Keratinocyte (primary cell): Measurements from ENCODE around the gene MAPT. TPM values are rescaled to one million over a fixed set of nuclear protein-coding genes. Genes with fewer than 3 reads are reported as not detected.

Experiments
- DNase-seq: peaks from one replicate; pipeline ENCODE4 v3.0.0-alpha.2; 2011; ENCODE audit warnings: low read depth, missing footprints, low spot score
- FAIRE-seq: peaks from 2 replicates; lab custom pipeline; 2011; peaks lifted over from hg19 to GRCh38; lab: Jason Lieb, UNC
- H2AFZ ChIP-seq: 2 replicates; pipeline ENCODE4 v1.6.0; 2012; ENCODE audit warnings: low read length, control low read depth, inconsistent platforms; ENCODE audit not compliant: control insufficient read depth
- H3K27ac ChIP-seq: 2 replicates; pipeline ENCODE4 v1.5.1; 2011; ENCODE audit warnings: low read length; ENCODE audit not compliant: control insufficient read depth, insufficient read depth
- H3K27me3 ChIP-seq: 3 replicates; pipeline ENCODE4 v1.6.0; 2011; ENCODE audit warnings: low read length; ENCODE audit not compliant: control insufficient read depth, insufficient read depth; ENCODE audit errors: extremely low read depth
- H3K36me3 ChIP-seq, 2 experiments: 2 replicates in 1 of 2; 3 replicates in 1 of 2; pipeline ENCODE4 v1.5.1; 2011; ENCODE audit warnings: low read length in 2 of 2, mild to moderate bottlenecking in 1 of 2; ENCODE audit not compliant: control insufficient read depth in 2 of 2, insufficient read depth in 2 of 2; ENCODE audit errors: extremely low read depth in 1 of 2
- H3K4me1 ChIP-seq: 3 replicates; pipeline ENCODE4 v1.5.1; 2011; ENCODE audit warnings: low read length; ENCODE audit not compliant: control insufficient read depth, insufficient read depth; ENCODE audit errors: extremely low read depth
- H3K4me2 ChIP-seq: 3 replicates; pipeline ENCODE4 v1.6.0; 2011; ENCODE audit warnings: low read depth, low read length; ENCODE audit not compliant: control insufficient read depth, insufficient read depth; ENCODE audit errors: extremely low read depth
- H3K4me3 ChIP-seq, 3 experiments: fragments of 200-600 bp in 1 of 3; sonication (generic) in 1 of 3; 2 replicates in 2 of 3; 3 replicates in 1 of 3; pipeline ENCODE4 v1.5.1; 2011 to 2016; ENCODE audit warnings: low read length in 3 of 3, mild to moderate bottlenecking in 3 of 3, control low read depth in 2 of 3, inconsistent platforms in 1 of 3, low read depth in 1 of 3, mixed read lengths in 1 of 3, mixed run types in 1 of 3, moderate library complexity in 1 of 3; ENCODE audit not compliant: control insufficient read depth in 2 of 3, insufficient read depth in 2 of 3; ENCODE audit errors: extremely low read depth in 1 of 3
- H3K79me2 ChIP-seq: 2 replicates; pipeline ENCODE4 v1.6.0; 2012; ENCODE audit warnings: low read length; ENCODE audit not compliant: control insufficient read depth, insufficient read depth
- H3K9ac ChIP-seq: 3 replicates; pipeline ENCODE4 v1.6.0; 2011; ENCODE audit warnings: low read length; ENCODE audit not compliant: control insufficient read depth, insufficient read depth; ENCODE audit errors: extremely low read depth
- H3K9me1 ChIP-seq: 3 replicates; pipeline ENCODE4 v1.6.0; 2011; ENCODE audit warnings: low read length; ENCODE audit not compliant: control insufficient read depth, insufficient read depth; ENCODE audit errors: extremely low read depth
- H3K9me3 ChIP-seq: 2 replicates; pipeline ENCODE4 v1.5.1; 2012; ENCODE audit warnings: low read depth, low read length; ENCODE audit not compliant: control insufficient read depth
- H4K20me1 ChIP-seq: 3 replicates; pipeline ENCODE4 v1.6.0; 2011; ENCODE audit warnings: low read length; ENCODE audit not compliant: control insufficient read depth, insufficient read depth; ENCODE audit errors: extremely low read depth
- EZH2 ChIP-seq: IDR thresholded peaks from one replicate; pipeline ENCODE4 v1.6.1; 2012; ENCODE audit warnings: inconsistent platforms, mild to moderate bottlenecking, low read length, moderate library complexity
- dilution Hi-C: fragments of 300-500 bp; cut with MboI; formaldehyde crosslinking; loops from one replicate; pipeline ENCODE4 v1.7.0; 2020; ENCODE audit warnings: low sequenced_read_pairs; ENCODE audit not compliant: extremely low pct_ligation_motif_present
- polyA plus RNA-seq, 5 experiments: library from polyadenylated mRNA; depleted of rRNA in 3 of 5; stranded (reverse) in 3 of 5; stranded (forward) in 1 of 5; unstranded in 1 of 5; fragments of >200 nt; gene quantifications; 1 replicate in 1 of 5; 2 replicates in 3 of 5; 3 replicates in 1 of 5; pipeline versions ENCODE4 v1.2.1 to v1.2.3, GENCODE V29; 2011 to 2012; ENCODE audit warnings: missing spikeins in 2 of 5, low read depth in 1 of 5, low replicate concordance in 1 of 5
- TF ChIP-seq, protein P1 (sequence below), 3 experiments: IDR thresholded peaks in 1 of 3; conservative IDR thresholded peaks in 1 of 3; optimal IDR thresholded peaks in 1 of 3; 2 replicates in 2 of 3; 3 replicates in 1 of 3; pipeline versions ENCODE3 to v1.5.1; 2011; ENCODE audit warnings: low read length in 3 of 3, mild to moderate bottlenecking in 3 of 3, moderate library complexity in 2 of 3, control low read depth in 1 of 3, inconsistent platforms in 1 of 3; ENCODE audit not compliant: insufficient read depth in 2 of 3; ENCODE audit errors: extremely low read depth in 1 of 3

The MAPT gene
- polyA plus RNA-seq, 1 donor (not counting 4 experiments of a cell fraction or from before 2014, with no cell fraction given), result 0.08 TPM

DNA sequence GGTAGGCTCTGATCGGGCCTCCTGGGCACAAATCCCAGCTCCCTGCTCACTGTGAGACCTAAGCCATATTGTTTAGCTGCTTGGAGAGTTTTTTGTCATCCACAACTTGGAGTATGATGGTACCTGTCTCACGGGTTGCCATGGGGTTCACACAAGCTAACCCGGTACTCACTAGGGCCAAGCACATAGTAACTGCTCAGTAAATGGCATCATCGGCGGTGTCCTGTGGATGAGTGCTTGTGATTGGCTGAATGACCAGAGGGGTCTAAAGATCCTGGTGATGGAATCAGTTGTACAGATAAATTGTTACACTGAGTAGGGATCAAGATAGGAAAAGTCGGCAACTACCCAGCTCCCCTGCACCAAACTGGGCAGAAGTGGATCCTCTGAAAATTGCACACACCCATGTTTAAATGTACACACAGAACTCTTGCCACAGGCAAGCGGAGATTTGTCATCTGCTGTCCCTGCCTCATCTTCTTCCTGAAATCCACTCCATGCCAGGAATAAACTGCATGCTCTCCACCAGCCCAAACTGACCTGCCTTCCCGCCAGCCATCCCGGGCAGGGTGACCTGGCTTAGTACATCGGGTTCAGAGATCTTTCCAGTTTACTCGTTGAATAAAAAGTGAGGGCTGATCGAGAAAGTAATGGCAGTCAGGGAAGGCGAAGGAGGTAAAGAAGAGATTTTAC is 6.5 kb downstream of the MAPT start:
- Histone ChIP-seq H3K27ac (no peak overlapping the region), H3K4me1 (no peaks in the 10 kb centered on the region), H4K20me1 (peaks cover 3% of the 10 kb centered on the region), H3K27me3 (peaks cover 50% of the 10 kb centered on the region), H3K9me1 (no peaks in the 10 kb centered on the region), H3K9ac (no peak overlapping the region), H3K9me3 (no peaks in the 10 kb centered on the region), H3K4me3 (no peak overlapping the region), H3K36me3 (no peaks in the 10 kb centered on the region), H3K79me2 (no peaks in the 10 kb centered on the region), H2AFZ (no peak overlapping the region), H3K4me2 (no peak overlapping the region)
- TF ChIP-seq, protein P1, sequence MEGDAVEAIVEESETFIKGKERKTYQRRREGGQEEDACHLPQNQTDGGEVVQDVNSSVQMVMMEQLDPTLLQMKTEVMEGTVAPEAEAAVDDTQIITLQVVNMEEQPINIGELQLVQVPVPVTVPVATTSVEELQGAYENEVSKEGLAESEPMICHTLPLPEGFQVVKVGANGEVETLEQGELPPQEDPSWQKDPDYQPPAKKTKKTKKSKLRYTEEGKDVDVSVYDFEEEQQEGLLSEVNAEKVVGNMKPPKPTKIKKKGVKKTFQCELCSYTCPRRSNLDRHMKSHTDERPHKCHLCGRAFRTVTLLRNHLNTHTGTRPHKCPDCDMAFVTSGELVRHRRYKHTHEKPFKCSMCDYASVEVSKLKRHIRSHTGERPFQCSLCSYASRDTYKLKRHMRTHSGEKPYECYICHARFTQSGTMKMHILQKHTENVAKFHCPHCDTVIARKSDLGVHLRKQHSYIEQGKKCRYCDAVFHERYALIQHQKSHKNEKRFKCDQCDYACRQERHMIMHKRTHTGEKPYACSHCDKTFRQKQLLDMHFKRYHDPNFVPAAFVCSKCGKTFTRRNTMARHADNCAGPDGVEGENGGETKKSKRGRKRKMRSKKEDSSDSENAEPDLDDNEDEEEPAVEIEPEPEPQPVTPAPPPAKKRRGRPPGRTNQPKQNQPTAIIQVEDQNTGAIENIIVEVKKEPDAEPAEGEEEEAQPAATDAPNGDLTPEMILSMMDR (optimal IDR thresholded peaks at IDR 0.05 in 1 of 3, IDR thresholded peaks at IDR 0.05 in 1 of 3, conservative IDR thresholded peaks at IDR 0.05 in 1 of 3; ENCODE audit: extremely low read depth in 1 of 3, insufficient read depth in 2 of 3, low read length in 3 of 3), result no peak
- no peak for TF ChIP-seq EZH2
- dilution Hi-C loops, result no loop called here
- DNase-seq (no peak), FAIRE-seq (no peak)

DNA sequence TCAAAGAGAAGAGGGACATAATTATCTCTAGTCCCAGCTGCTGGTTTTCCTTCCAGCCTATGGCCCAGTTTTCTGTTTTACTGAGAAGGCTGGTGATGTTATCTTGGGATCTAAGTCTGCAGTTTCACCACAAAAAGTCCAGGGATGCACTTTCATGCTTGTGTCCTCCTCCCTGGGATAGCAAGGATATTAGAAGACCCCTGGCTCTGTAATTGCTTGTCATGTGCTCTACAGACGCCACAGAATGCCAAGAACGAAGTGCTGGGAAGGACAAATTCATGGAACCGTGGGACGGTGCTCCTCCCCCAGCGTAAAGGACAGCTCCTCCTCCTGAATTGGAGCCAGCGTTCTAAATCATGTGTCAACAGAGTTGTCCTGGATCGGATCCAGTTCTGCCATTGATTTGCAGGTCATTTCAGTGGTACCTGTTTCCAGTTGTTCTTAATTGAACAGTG is 8.6 kb downstream of the MAPT start:
- Histone ChIP-seq H3K4me3 (no peak overlapping the region), H3K27ac (no peak overlapping the region), H3K4me1 (no peaks in the 10 kb centered on the region), H3K79me2 (no peaks in the 10 kb centered on the region), H2AFZ (no peak overlapping the region), H3K36me3 (no peaks in the 10 kb centered on the region), H3K9me3 (no peaks in the 10 kb centered on the region), H3K4me2 (no peak overlapping the region), H4K20me1 (peaks cover 3% of the 10 kb centered on the region), H3K9me1 (no peaks in the 10 kb centered on the region), H3K9ac (no peak overlapping the region), H3K27me3 (peaks cover 43% of the 10 kb centered on the region)
- dilution Hi-C loops, result no loop called here
- FAIRE-seq (no peak), DNase-seq (no peak)
- TF ChIP-seq, protein P1 (optimal IDR thresholded peaks at IDR 0.05 in 1 of 3, IDR thresholded peaks at IDR 0.05 in 1 of 3, conservative IDR thresholded peaks at IDR 0.05 in 1 of 3; ENCODE audit: extremely low read depth in 1 of 3, insufficient read depth in 2 of 3, low read length in 3 of 3), result no peak
- no peak for TF ChIP-seq EZH2
